ENCODE results near the gene DPF3. TPM values are rescaled to one million over a fixed set of nuclear protein-coding genes. Genes with fewer than 3 reads are reported as not detected.

DPF3 gene
- total RNA-seq, 1 donor from 2014 or later = 1.3 TPM

GRCh38 chr14:72779679-72780078 lies 114.2 kb downstream of the DPF3 start:
- TF ChIP-seq CTCF (conservative IDR thresholded peaks at IDR 0.05) = no peak

GRCh38 chr14:72777636-72778035 lies 116.3 kb downstream of the DPF3 start:
- Mint-ChIP-seq H3K9me3 (no peaks in the 10 kb centered on the region), H3K36me3 (ENCODE audit: low read depth) (no peaks in the 10 kb centered on the region), H3K4me1 (peaks cover 5% of the 10 kb centered on the region), H3K4me3 (no peak overlapping the region), H3K27ac (ENCODE audit: unreplicated experiment) (no peak overlapping the region), H3K27me3 (ENCODE audit: low read depth) (no peaks in the 10 kb centered on the region)
- no peak for TF ChIP-seq CTCF (conservative IDR thresholded peaks at IDR 0.05)
- DNase-seq (ENCODE audit: low read depth, low spot score) = no peak

More at GRCh38 chr14:72779679-72780078, 114.2 kb downstream of the DPF3 start:
- Mint-ChIP-seq H3K9me3 (peaks cover 3% of the 10 kb centered on the region), H3K36me3 (ENCODE audit: low read depth) (no peaks in the 10 kb centered on the region), H3K27ac (ENCODE audit: unreplicated experiment) (no peak overlapping the region), H3K4me3 (no peak overlapping the region), H3K4me1 (peaks cover 17% of the 10 kb centered on the region), H3K27me3 (ENCODE audit: low read depth) (no peaks in the 10 kb centered on the region)
- no peak for DNase-seq (ENCODE audit: low read depth, low spot score)

DNA sequence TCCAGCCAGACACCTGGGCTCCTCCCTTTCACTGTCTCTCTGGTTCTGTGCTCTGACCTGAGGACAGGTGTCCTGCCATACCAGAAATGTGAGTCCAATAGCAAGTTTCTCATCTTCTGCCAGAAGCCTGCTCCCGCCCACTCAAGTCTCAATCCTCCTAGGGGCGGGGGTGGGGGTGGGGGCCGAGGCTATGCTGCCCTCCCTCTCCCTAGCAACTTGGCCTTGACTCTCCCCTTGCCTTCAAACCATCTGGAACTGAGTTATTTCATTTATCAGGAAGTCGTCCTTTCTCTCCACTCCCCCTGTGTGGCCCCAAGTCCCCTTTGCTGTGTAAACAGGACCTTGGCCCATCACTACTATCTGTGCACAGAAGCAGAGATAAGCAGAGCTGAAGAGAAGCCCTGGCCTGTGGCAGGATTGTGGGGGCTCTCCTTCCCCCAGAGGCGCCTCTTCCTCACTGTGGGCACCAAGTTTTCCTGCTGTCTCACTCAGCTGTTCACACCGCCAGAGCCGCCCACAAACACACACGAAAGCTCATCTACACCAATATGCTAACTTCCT lies 117.1 kb downstream of the DPF3 start:
- no peak for DNase-seq (ENCODE audit: low read depth, low spot score)
- H3K4me3 Mint-ChIP-seq = no peak overlapping the region
- no peaks in the 10 kb centered on the region for H3K36me3 Mint-ChIP-seq (ENCODE audit: low read depth)
- no peaks in the 10 kb centered on the region for H3K27me3 Mint-ChIP-seq (ENCODE audit: low read depth)
- peaks cover 2% of the 10 kb centered on the region for H3K4me1 Mint-ChIP-seq
- H3K9me3 Mint-ChIP-seq = no peaks in the 10 kb centered on the region
- H3K27ac Mint-ChIP-seq (ENCODE audit: unreplicated experiment) = no peak overlapping the region
- TF ChIP-seq CTCF (conservative IDR thresholded peaks at IDR 0.05) = no peak

GRCh38 chr14:72775923-72776554 lies 117.9 kb downstream of the DPF3 start:
- H3K36me3 Mint-ChIP-seq (ENCODE audit: low read depth) = no peaks in the 10 kb centered on the region
- H3K9me3 Mint-ChIP-seq = no peaks in the 10 kb centered on the region
- no peaks in the 10 kb centered on the region for H3K27me3 Mint-ChIP-seq (ENCODE audit: low read depth)
- no peak for TF ChIP-seq CTCF (conservative IDR thresholded peaks at IDR 0.05)
- H3K27ac Mint-ChIP-seq (ENCODE audit: unreplicated experiment) = no peak overlapping the region
- H3K4me3 Mint-ChIP-seq = no peak overlapping the region
- no peak for DNase-seq (ENCODE audit: low read depth, low spot score)
- H3K4me1 Mint-ChIP-seq = no peaks in the 10 kb centered on the region

DNA sequence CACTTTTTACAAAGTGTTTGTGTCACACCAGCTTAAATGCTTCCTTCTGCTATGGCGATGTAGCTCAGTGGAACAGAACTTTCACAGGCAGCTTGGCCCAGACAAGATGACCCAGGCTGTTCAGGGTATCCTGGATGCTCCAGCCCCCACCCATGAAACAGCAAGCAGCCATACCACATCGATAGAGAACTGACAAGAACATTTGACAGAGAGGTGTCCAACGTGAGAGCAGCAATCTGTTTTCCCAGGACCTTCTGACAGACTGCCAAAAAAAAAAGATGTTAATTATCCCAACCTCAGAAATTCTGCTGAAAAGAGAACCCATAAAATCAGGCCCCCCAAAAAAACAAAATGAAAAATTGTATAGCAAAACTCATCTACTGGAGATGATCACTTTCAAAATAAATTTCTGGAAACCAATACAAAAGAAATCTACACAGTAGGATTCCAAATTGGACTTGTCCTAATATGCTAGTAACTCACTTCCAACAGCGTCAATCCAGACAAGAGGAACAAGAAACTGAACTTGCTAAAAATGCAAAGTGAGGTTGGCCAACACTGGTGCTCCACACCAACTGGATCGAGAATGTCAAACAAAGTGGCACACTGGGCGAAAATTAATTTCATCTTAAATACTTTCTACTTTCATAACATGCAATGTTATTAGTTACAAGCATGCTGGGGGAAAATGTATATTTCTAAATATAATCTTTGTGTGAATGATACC lies 118.8 kb downstream of the DPF3 start:
- Mint-ChIP-seq H3K36me3 (ENCODE audit: low read depth) (no peaks in the 10 kb centered on the region), H3K4me3 (no peak overlapping the region)
- no peak for DNase-seq (ENCODE audit: low read depth, low spot score)

More for the DNA sequence above, 118.8 kb downstream of the DPF3 start:
- TF ChIP-seq CTCF (conservative IDR thresholded peaks at IDR 0.05) = no peak
- Mint-ChIP-seq H3K27me3 (ENCODE audit: low read depth) (no peaks in the 10 kb centered on the region), H3K4me1 (no peaks in the 10 kb centered on the region), H3K9me3 (no peaks in the 10 kb centered on the region), H3K27ac (ENCODE audit: unreplicated experiment) (no peak overlapping the region)
